Right kidney (tissue), 1 donor: Measurements from ENCODE around the gene MSRB2.
"Not testable (repeated sequence)": the region's sequence is repeated elsewhere in the genome, so short reads cannot be mapped to it uniquely, and the experiment has no call there.

Experiments
- DNase-seq: peaks from one replicate; pipeline ENCODE4 v3.0.0-alpha.2; 2016

Gene MSRB2

DNA sequence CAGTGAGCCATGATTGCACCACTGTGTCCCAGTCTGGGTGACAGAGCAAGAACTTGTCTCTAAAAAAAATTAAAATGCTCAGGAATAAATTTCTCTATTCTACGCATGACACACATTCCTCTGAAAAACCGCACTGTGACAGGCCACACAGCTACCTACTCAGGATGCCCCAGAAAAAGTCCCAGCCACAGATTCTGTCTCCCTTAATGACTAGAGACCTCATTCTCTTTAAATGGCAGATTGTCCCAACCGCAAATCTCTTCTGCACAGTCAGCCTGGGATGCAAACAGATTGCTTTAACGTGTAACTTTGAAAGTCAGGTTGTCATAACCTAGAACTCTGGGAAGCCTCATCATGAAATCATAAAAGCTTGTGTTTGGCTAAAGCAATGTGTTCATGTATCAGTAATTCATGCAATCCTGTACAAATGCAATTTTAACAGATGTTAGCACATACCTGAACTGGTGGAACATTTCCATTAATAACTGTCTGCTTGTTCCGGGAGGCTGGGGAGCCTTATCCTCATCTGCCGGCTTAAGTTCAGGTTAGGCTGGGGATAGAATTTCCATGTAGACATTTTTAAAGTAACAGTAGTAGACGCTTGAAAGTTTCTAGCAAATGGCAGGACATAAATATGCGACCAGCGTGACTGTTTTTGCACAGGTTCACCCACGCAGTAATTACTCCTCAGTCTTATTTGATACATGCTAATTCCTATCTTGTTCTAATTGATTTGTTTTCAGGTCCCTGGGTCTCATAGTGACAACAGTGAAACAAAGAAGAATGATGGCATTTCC lies 26.2 kb upstream of the MSRB2 start:
- DNase-seq = peak; percentile 32

DNA sequence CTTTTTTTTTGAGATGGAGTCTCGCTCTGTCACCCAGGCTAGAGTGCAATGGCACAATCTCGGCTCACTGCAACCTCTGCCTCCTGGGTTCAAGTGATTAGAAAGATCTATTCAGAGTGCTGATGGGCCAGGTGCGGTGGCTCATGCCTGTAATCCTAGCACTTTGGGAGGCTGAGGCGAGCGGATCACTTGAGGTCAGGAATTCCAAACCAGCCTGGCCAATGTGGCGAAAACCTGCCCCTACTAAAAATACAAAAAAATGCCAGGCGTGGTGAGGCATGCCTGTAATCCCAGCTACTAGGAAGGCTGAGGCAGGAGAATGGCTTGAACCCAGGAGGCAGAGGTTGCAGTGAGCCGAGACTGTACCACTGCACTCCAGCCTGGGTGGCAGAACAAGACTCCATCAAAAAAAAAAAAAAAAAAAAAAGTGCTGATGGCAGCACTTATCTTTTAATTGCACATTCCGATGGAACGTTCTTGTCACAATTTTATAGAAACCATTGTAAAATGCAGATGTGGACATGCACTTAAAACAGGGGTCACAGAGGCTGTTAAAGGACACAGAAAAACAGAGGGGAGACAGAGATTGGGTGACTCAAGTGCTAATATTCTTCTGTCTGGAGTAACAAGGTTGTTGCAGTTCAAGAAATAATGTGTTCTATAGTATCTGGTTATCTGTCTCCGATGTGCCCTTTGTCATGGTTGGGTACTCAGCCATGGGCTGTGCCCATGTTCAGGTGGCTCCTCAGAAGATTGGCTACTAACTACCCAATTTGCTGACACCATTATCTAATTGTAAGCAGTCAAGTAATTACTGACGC lies 25.1 kb upstream of the MSRB2 start:
- not testable (repeated sequence) for DNase-seq

DNA sequence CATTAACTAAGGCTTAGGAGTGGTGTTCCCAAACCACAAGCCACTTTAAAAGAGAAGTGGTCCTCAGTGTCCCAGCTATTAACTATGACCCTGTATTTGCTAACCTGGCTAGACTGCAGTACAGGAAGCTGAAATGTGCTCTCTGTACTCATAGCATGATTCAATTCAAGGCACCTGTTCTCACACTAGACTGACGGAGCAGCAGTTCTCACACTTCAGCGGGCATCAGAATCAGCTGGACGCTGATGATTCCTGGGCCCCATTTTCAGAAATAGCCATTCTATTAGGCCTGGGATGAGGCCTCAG lies 24.5 kb upstream of the MSRB2 start:
- DNase-seq = no peak

DNA sequence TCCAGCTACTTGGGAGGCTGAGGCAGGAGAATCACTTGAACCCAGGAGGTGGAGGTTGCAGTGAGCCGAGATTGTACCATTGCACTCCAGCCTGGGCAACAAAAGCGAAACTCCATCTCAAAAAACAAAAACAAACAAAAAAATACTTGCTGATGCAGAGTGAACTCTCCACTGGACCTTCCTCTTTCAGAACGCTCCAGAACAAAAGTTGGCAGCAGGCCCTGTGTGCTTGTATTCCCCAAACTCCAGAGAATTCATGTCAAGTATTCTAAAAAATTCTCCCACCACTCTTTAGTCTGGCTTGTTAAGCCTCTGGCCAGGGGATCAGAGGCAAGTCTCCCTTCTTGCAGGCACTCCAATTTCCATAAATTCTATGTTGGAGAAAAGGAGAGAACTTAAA lies 22.8 kb upstream of the MSRB2 start:
- not testable (repeated sequence) for DNase-seq

DNA sequence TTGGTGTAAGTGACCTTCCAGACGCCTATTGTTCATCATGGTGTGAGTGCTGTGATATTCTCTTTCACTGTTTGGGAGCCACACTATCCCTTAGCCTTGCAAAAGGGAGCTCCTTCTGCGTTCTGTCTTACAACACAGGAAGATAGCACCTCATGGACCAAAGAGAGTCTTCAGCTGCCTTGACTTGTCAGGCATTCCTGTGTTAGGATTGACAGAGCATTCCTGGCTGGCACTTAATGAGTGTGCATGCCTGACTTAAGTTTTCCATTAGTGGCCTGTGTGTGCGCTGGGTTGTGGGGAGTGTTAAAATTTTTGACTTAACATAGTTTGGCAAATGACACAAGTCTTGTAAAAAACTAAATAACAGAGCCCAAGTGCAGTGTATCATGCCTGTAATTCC lies 21.9 kb upstream of the MSRB2 start:
- no peak for DNase-seq

DNA sequence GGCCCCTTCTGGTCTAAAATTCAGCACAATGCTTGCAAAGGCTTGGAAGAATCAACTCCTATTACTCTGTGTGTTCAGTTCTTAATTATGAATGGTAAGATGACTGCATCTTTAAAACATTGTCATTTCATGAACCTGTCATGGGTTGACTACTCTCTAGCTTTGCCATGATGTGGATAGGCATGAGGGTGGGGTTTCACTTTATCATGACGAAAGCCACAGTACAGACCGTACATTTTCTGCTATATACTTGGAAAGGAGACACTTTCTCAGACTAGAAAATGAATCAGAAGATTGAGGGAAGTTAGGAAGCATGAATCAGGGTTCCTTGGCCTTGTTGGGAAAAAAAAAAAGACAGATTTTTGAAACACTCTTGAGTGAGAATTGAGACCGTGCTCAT lies 19.7 kb upstream of the MSRB2 start:
- DNase-seq = no peak

DNA sequence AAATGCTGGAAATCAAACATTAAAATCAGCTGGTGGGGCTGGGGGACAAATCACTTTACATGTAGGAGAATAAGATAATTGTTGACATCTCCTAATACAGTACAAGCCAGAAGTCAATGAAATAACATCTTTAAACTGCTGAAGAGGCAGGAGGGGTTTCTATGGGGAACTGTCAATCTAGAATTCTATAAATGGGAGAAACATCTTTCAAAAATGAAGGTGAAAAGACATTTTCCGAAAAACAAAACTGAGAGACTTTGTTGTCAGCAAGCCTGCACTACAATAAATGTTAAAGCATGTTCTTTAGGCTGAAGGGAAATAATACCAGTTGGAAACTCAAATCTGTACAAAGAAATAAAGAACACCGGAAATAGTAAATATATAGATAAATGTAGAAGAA lies 17.3 kb upstream of the MSRB2 start:
- no peak for DNase-seq

DNA sequence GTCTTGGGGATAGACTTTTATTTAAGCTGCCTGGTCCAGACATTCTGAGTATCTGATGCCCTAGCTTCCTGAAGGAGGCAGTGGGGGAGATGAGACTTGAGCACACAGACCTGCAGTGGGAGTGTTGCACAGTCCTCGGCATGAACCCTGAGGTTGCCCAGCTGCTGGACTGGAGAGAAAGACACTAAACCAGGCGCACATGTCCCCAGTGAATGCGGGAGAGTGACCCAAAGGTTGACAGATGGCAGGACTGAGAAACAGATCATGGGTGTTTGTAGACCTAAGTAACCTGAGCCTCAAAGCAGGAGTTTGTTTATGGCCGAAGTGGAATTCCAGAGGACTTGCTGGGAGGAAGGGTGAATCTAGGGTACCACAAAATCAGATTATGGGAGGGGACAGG lies 15.7 kb upstream of the MSRB2 start:
- DNase-seq = no peak

DNA sequence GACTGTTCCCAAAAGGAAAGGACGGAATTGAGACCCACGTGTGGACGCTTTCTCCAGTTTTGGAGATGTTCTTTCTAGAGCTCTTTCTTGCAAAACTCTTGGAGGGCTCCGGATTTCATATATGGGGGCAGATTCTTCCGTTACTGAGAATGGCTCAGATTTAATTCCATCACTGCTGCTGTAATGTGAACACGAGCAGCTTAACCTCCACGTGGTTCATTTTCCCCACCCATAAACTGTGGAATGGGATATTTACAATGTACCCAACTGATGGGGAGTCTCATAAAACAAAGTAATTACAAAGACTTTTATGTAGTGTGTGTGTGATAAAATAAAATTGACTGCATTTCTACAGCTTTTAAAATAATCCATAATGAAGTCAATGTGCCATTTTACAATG lies 15.1 kb upstream of the MSRB2 start:
- no peak for DNase-seq

DNA sequence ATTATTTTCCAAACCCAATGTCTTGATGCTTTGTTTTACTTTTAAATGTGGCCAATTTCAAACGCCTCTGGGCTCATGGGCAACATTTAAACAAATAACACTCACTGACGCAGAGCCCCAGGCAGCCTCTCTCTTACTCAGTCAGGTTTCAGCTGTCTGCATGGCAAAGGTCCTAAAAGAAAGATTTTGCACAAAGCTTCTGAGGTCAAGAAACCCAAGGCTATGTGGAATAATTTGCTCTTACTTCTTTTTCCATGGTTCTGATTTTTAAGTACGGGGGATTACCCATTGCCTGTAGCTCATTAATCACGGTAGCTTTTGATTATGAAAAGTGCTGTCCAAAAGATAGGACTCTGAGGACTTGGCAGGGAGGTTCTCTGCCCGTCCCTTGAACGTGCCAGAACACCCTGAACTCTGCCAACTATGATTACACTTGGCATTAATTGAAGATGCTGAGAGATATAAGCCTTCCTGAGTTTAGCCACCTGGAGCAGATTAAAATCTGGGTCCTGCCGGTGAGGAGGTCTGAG lies 14.1 kb upstream of the MSRB2 start:
- no peak for DNase-seq

DNA sequence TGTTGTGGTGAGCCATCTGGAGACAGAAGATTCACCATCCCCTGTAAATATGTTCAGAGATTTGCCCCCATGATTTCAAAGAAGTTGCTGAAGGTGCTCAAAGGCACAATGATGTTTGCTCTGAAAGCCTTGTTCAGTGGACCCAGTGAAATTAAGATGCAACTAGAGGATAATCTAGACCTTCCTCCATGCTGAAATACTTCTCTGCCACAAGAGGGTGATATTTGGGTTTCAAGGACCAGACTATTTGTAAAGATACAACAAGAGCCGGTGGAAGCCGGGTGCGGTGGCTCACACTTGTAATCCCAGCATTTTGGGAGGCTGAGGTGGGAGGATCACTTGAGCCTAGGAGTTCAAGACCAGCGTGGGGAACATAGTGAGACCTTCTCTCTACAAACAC lies 13.5 kb upstream of the MSRB2 start:
- DNase-seq = no peak

DNA sequence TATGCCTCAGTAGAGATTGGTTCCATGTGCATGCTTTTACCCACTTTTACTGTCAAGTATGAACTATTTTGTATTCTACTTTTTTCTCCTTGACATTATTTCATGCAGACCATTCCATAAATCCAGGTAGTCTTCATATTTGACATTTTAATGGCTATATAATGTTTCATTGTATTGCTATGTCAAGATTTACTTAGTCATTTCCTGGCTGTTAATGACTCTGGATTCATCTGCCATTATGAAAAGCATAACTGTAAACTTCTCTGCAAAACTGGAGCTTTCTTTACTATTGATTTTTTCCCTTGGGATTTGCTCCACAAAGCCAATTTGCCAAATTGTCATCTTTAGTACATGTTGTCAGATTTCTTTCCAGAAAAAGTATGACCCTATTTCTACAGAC lies 6.8 kb upstream of the MSRB2 start:
- no peak for DNase-seq

DNA sequence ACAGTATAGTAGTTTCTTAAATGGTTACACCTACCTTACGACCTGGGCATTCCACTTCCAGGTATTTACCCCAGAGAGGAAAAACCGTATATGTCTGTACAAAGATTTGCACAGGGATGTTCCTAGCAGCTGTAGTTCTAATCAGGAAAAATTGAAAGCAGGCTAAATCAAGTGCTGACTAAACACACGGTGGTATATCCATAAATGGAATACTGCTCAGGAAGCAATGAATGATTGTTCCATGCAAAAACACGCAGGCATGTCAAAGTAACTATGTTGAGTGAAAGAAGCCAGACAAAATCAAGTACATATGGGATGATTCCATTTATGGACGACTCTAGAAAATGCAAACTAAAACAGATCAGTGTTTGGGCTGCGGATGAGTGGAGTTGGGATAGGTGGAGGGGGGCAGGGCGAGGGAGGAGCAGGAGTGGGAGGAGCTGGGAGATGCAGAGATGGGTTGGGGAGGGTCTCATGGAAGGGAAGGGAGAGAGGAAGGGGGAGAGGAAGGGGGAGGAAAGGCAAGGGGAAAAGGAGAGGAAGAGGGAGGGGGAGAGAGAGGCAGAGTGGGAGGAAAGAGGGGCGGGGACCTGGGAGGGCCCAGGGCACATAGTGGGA lies 484 bp upstream of the MSRB2 start:
- no peak for DNase-seq

DNA sequence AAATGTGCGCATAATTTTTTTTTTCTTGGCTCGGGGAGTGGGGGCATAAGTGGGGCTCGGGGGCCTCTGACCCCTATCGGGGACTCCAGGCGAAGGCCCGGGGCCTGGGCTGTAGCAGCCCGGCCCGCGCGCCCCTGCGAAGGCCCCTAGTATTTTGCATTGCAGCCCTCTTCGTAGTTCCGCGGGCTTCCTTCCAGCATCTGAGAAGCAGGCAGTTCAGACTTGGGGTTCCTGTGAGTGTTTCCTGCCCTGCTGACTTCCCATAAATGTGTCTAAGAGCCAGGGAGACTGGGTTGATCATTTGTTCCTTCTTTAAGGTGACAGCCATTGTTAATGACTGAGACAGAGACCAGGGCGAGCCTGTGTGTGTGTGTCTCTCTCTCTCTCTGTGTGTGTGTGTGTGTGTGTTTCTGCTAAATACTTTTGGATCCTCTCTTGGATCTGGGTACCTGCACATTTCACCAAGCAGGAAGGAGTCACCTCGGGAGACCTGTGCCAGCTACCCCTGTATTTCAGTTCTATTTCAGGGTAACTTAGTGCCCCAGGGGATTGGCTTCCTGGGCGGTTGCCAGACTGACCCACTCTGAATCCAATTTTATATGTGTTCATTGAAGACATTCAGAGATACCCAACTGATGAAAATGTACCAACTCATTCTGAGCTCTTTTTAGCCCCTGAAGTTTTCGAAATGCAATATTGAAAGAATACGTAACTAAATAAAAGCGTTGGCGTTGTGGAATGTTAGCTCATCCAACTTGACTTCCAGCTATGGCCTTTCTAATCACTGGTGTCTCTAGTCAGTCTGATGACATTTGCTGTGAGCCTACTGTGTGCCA lies 805 bp downstream of the MSRB2 start:
- DNase-seq = peak; percentile 85

DNA sequence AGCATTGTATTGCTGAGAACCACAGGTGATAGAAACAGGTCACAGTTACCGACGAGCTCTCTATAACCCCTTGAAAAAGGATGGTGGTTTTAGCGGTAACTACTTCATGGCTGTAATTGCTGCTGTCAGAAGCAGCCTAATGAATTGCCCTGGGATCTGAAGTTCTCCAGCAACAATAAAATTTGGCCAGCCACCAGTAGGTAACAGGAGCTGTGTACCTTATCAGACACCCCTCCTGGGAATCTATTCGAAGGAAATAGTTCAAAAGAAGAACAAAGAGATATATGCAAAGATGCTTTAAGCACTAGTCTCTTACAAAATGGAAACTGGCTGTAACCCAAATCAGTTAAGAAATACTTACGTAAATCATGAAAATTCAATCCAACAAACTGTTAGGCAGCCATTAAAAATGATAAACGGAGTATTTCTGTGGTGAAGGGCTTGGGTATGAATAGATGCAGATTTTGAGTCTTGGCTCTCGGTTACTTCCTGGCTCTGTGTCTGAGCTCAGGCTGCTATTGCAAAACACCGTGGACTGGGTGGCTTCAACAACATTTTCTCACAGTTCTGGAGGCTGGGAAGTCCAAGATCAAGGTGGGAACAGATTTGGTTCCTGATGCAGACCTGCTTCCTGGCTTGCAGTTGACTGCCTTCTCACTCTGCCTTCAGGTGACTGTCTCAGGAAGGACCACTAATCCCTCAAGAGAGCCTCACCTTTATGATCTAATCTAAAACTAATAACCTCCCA lies 1.6 kb downstream of the MSRB2 start:
- DNase-seq = no peak

DNA sequence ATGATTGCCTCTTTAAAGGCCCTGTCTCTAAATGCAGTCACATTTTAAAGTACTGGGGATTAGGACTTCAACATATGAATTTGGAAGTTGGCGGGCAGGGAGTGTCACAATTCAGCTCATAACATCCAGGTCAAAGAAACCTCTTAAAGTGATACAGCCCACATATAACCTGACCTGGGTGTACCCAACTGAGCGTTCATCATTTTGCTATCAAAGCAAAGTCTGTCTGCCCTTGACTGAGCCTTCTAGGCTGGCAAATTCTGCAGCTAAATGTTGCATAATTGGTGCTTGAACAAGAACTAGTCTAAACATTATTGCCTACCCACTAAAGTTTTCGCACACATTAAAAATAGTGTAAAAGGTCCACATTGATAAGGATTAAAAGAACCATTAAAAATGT lies 3.7 kb downstream of the MSRB2 start:
- no peak for DNase-seq

DNA sequence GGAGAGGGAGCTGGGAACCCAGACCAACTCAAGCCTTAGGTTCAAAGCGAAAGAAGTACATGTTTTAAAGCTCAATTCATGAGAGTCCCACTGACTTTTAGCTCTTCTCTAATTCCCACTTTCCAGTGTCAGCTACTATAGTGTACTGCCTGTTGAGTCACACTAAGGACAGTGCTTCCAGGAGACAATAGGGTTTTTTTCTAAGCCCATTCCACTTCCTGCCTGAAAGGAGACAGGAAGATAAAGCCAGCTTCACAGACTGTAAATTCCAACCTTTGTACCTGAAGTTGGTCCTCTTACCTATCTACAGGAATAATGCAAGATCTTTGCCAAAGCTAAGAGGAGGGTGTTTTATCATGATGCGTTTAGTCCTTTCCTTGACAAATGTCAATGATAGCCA lies 4.4 kb downstream of the MSRB2 start:
- no peak for DNase-seq

DNA sequence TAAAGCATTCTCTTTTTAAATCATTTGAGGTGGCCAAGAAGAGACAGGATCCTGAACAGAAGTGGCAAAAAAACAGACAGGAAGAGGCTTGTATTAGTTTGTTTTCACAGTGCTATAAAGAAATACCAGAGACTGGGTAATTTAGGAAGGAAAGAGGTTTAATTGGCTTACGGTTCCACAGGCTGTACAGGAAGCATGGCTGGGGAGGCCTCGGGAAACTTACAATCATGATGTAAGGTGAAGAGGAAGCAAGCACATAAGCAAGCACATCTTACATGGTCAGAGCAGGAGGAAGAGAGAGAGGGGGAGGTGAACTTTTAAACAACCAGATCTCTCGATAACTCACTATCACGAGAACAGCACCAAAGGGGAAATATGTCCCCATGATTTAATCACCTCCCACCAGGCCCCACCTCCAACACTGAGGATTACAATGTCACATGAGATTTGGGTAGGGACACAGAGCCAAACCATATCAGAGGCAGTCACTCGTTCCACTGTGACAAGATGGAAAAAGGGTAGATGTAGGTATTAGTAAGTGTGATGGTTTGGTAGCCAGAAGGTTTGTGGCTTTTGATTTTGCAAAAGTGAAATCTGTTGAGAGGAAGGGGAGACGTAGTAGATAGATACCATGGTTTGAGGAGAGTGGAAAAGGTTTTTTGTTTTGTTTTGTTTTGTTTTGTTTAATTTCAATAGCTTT lies 5.1 kb downstream of the MSRB2 start:
- no peak for DNase-seq

DNA sequence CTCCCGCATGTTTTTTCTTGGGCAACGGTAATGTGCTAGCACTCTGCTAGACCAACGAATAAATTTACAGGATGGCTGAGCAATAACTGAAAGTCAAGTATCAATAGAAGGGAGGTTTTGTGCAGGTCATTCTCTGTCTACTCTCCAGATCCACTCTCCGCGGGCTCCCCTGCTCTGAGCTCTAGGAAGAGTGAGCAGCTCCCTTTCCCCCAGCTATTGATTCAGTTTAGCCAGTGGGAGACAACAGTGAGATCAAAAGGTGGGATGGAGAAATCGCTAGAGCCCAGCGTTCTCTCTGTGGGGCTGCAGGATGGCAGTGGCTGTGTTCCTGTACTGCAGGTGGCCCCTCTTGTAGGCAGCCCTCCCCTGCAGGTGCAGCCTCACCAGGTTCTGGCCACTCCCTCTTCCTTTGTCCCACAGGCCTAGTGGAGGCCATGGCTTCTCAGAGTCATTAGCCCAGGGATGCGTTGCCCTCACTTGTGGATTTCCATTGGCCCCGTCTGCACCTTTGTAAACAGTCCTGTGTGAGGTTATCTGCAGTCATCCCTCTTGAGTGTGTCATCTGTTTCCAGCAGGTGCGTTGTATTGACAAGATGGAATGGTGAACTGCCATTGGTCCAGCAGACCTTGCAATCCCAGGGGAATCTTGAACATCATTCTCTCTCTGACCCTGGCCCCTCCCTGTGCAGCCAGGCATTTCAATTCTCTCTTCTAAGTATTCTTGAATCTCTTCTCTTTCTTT lies 11.1 kb downstream of the MSRB2 start:
- DNase-seq = no peak
